ENCODE results near the gene CRABP2. TPM values are rescaled to one million over a fixed set of nuclear protein-coding genes. Genes with fewer than 3 reads are reported as not detected.

Gene CRABP2
- total and polyA plus RNA-seq, 2 of the 13 experiments (the other 11 are each of a cell fraction or from before 2014, with no cell fraction given): 0.40 to 0.60 TPM

GRCh38 chr1:156662800-156663055 is 42.7 kb downstream of the CRABP2 start (continued):
- TF ChIP-seq ZNF333 (CRISPR knock-in tag; IDR thresholded peaks at IDR 0.05; ENCODE audit: borderline replicate concordance) (no peak), MYC (CRISPR knock-in tag; IDR thresholded peaks at IDR 0.05; ENCODE audit: borderline replicate concordance) (no peak), NFRKB (IDR thresholded peaks at IDR 0.05) (no peak)

- ChIA-PET CTCF (ENCODE audit: low intra/inter-chr PET ratio, low total read pairs) (no interaction called here), POLR2A (interaction anchor here (1.0 to 11.4 kb wide), 6 partner anchors 12 to 205 kb away, joined by 5 to 189 read pairs (median 10); partner anchors contain the start of genes ISG20L2, METTL25B, NAXE and NES)
- H3K27ac ChIP-seq (ENCODE audit: extremely low read length, insufficient read depth, low read length): peak overlapping the region; percentile 95
- peak overlapping the region; percentile 94 for H3K9ac ChIP-seq (ENCODE audit: insufficient read depth, low read depth, low read length)
- H3K9me3 ChIP-seq (ENCODE audit: low read length): no peaks in the 10 kb centered on the region
- H3K4me2 ChIP-seq (ENCODE audit: low read depth, low read length): peak overlapping the region; percentile 95
- intact Hi-C loops (cut with micrococcal nuclease; ENCODE audit: unreplicated experiment) (loop anchor here (10.0 kb wide), 1 partner anchor 63 kb away; the partner anchor contains the start of genes ISG20L2 and METTL25B), in situ Hi-C loops (cut with HindIII; ENCODE audit: extremely low pct_ligation_motif_present, low pct_unique_long_range_greater_than_20kb) (no loop called here)
- H4K20me1 ChIP-seq (ENCODE audit: insufficient read depth, low read length): peaks cover 27% of the 10 kb centered on the region
- peak; percentile 76 for DNase-seq (ENCODE audit: low spot score)
- H3K36me3 ChIP-seq (replicated peaks in 1 of 2; ENCODE audit: control insufficient read depth in 1 of 2, insufficient read depth in 2 of 2, low read length in 2 of 2): peaks cover 0 to 5% of the 10 kb centered on the region in 2 experiments; a peak in 1 of 5 replicates
- H3K27me3 ChIP-seq (ENCODE audit: control insufficient read depth in 1 of 2, insufficient read depth in 2 of 2, low read length in 2 of 2): no peaks in the 10 kb centered on the region; a peak in 1 of 5 replicates
- WGBS (ENCODE audit: low lambda C conversion rate): 47% methylated on average over 12 of the region's 12 CpGs
- peaks cover 20% of the 10 kb centered on the region for H3K79me2 ChIP-seq (ENCODE audit: insufficient read depth, low read length)
- no TSS peak for BruUV-seq (replicated peaks)
- no peak overlapping the region for H2AFZ ChIP-seq (ENCODE audit: low read length)
- FAIRE-seq: no peak
- peak; percentile 9 for ATAC-seq
- peak overlapping the region; percentile 50 to 80 (median 75); a peak in 5 of 6 replicates for H3K4me3 ChIP-seq (replicated peaks in 1 of 3; ENCODE audit: insufficient read depth in 1 of 3, low read depth in 2 of 3, low read length in 3 of 3)
- peaks cover 85% of the 10 kb centered on the region for H3K4me1 ChIP-seq (ENCODE audit: insufficient read depth, low read length)
- TF ChIP-seq MAFG (CRISPR knock-in tag; IDR thresholded peaks at IDR 0.05) (no peak), POLR2G (IDR thresholded peaks at IDR 0.05; ENCODE audit: low read depth, low read length) (peak; percentile 17), ADNP (CRISPR knock-in tag; IDR thresholded peaks at IDR 0.05) (peak; percentile 74), MED13 (CRISPR knock-in tag; IDR thresholded peaks at IDR 0.05) (no peak), TMF1 (CRISPR knock-in tag; IDR thresholded peaks at IDR 0.05; ENCODE audit: low read depth) (no peak), DNMT3B (CRISPR knock-in tag; conservative IDR thresholded peaks at IDR 0.05) (no peak), ZNF784 (CRISPR knock-in tag; IDR thresholded peaks at IDR 0.05; ENCODE audit: borderline replicate concordance) (no peak), ZFY (CRISPR knock-in tag; IDR thresholded peaks at IDR 0.05) (peak; percentile 31), RBM22 (optimal IDR thresholded peaks at IDR 0.05; ENCODE audit: low read length) (no peak), FOXK2 (IDR thresholded peaks at IDR 0.05) (no peak), ZNF703 (CRISPR knock-in tag; IDR thresholded peaks at IDR 0.05; ENCODE audit: borderline replicate concordance) (no peak), SMARCE1 (IDR thresholded peaks at IDR 0.05; ENCODE audit: borderline replicate concordance) (no peak), NFKBIZ (CRISPR knock-in tag; IDR thresholded peaks at IDR 0.05) (no peak)
- TF ChIP-seq, protein P1, sequence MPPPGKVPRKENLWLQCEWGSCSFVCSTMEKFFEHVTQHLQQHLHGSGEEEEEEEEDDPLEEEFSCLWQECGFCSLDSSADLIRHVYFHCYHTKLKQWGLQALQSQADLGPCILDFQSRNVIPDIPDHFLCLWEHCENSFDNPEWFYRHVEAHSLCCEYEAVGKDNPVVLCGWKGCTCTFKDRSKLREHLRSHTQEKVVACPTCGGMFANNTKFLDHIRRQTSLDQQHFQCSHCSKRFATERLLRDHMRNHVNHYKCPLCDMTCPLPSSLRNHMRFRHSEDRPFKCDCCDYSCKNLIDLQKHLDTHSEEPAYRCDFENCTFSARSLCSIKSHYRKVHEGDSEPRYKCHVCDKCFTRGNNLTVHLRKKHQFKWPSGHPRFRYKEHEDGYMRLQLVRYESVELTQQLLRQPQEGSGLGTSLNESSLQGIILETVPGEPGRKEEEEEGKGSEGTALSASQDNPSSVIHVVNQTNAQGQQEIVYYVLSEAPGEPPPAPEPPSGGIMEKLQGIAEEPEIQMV (CRISPR knock-in tag; IDR thresholded peaks at IDR 0.05; ENCODE audit: low read depth): no peak
- TF ChIP-seq, protein P2, sequence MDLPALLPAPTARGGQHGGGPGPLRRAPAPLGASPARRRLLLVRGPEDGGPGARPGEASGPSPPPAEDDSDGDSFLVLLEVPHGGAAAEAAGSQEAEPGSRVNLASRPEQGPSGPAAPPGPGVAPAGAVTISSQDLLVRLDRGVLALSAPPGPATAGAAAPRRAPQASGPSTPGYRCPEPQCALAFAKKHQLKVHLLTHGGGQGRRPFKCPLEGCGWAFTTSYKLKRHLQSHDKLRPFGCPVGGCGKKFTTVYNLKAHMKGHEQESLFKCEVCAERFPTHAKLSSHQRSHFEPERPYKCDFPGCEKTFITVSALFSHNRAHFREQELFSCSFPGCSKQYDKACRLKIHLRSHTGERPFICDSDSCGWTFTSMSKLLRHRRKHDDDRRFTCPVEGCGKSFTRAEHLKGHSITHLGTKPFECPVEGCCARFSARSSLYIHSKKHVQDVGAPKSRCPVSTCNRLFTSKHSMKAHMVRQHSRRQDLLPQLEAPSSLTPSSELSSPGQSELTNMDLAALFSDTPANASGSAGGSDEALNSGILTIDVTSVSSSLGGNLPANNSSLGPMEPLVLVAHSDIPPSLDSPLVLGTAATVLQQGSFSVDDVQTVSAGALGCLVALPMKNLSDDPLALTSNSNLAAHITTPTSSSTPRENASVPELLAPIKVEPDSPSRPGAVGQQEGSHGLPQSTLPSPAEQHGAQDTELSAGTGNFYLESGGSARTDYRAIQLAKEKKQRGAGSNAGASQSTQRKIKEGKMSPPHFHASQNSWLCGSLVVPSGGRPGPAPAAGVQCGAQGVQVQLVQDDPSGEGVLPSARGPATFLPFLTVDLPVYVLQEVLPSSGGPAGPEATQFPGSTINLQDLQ (CRISPR knock-in tag; IDR thresholded peaks at IDR 0.05): no peak
- TF ChIP-seq, protein P3, sequence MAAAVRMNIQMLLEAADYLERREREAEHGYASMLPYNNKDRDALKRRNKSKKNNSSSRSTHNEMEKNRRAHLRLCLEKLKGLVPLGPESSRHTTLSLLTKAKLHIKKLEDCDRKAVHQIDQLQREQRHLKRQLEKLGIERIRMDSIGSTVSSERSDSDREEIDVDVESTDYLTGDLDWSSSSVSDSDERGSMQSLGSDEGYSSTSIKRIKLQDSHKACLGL (CRISPR knock-in tag; IDR thresholded peaks at IDR 0.05): no peak
These were observed 43.2 kb downstream of the CRABP2 start for GRCh38 chr1:156662005-156662799.
